IMR-90 (cell line): Measurements from ENCODE around the gene CREB5. TPM values are rescaled to one million over a fixed set of nuclear protein-coding genes. Genes with fewer than 3 reads are reported as not detected.

Experiments used
- ATAC-seq: fragments of 200-7000 bp; cut with Tn5 transposase; 2 replicates; pipeline ENCODE4 v1.9.1; 2020; ENCODE audit warnings: low read depth, mild to moderate bottlenecking, moderate library complexity
- BruUV-seq: library from RNA; stranded (reverse); fragments of 400-500 nt; replicated peaks from 2 replicates; lab custom pipeline; 2021; lab: Mats Ljungman, UMichigan
- CTCF ChIA-PET: fragments of 300-600 bp; formaldehyde crosslinking; extraction: SDS; loops from one replicate; lab custom pipeline; 2021; ENCODE audit warnings: antibody characterized with exemption; lab: Yijun Ruan, JAX
- POLR2A ChIA-PET: fragments of 300-600 bp; sonication (Branson Sonifier 250); formaldehyde crosslinking; loops from one replicate; lab custom pipeline; 2022; ENCODE audit warnings: antibody characterized with exemption; ENCODE audit not compliant: unreplicated experiment; lab: Charles Lee
- DNase-seq: peaks from one replicate; pipeline ENCODE4 v3.0.0; 2013
- H2AFZ ChIP-seq: replicated peaks from 2 replicates; pipeline ENCODE3; 2013; ENCODE audit warnings: low read length, mild to moderate bottlenecking; ENCODE audit not compliant: poor library complexity
- H2AK5ac ChIP-seq: 2 replicates; pipeline ENCODE4 v1.6.1; 2013; ENCODE audit warnings: low read depth, low read length, inconsistent platforms
- H2AK9ac ChIP-seq: replicated peaks from 2 replicates; pipeline ENCODE3; 2013; ENCODE audit warnings: mild to moderate bottlenecking, low read depth, low read length, moderate library complexity; ENCODE audit not compliant: poor library complexity
- H2BK120ac ChIP-seq: 2 replicates; pipeline ENCODE4 v1.6.1; 2013; ENCODE audit warnings: low read depth, low read length, inconsistent platforms
- H2BK15ac ChIP-seq: 3 replicates; pipeline ENCODE4 v1.6.1; 2013; ENCODE audit warnings: low read depth, low read length, inconsistent platforms
- H2BK20ac ChIP-seq: 2 replicates; pipeline ENCODE4 v1.6.1; 2013; ENCODE audit warnings: low read depth, mild to moderate bottlenecking, inconsistent platforms, low read length, moderate library complexity
- H2BK5ac ChIP-seq: 2 replicates; pipeline ENCODE4 v1.6.1; 2013; ENCODE audit warnings: mild to moderate bottlenecking, low read depth, low read length, inconsistent platforms; ENCODE audit not compliant: poor library complexity, severe bottlenecking
- H3K14ac ChIP-seq: replicated peaks from 2 replicates; pipeline ENCODE4 v1.6.1; 2013; ENCODE audit warnings: low read depth, low read length, inconsistent platforms
- H3K18ac ChIP-seq: 2 replicates; pipeline ENCODE4 v1.6.1; 2013; ENCODE audit warnings: low read depth, low read length, control low read depth
- H3K23ac ChIP-seq: 2 replicates; pipeline ENCODE4 v1.6.1; 2013; ENCODE audit warnings: low read depth, low read length, inconsistent platforms
- H3K27ac ChIP-seq: 2 replicates; pipeline ENCODE4 v1.5.1; 2013; ENCODE audit warnings: mild to moderate bottlenecking, control low read depth, low read length; ENCODE audit not compliant: insufficient read depth
- H3K27me3 ChIP-seq: 2 replicates; pipeline ENCODE4 v1.6.1; 2013; ENCODE audit warnings: low read length; ENCODE audit not compliant: control insufficient read depth, insufficient read depth
- H3K36me3 ChIP-seq: 2 replicates; pipeline ENCODE4 v1.6.1; 2013; ENCODE audit warnings: low read length, mixed read lengths; ENCODE audit not compliant: control insufficient read depth, insufficient read depth
- H3K4ac ChIP-seq: 2 replicates; pipeline ENCODE4 v1.6.1; 2013; ENCODE audit warnings: low read depth, low read length, inconsistent platforms
- H3K4me1 ChIP-seq: 2 replicates; pipeline ENCODE4 v1.6.1; 2013; ENCODE audit warnings: low read length, mixed read lengths; ENCODE audit not compliant: control insufficient read depth, insufficient read depth
- H3K4me2 ChIP-seq: 2 replicates; pipeline ENCODE4 v1.6.1; 2013; ENCODE audit warnings: low read depth, mild to moderate bottlenecking, control low read depth, low read length, moderate library complexity
- H3K4me3 ChIP-seq: 2 replicates; pipeline ENCODE4 v1.5.1; 2013; ENCODE audit warnings: low read depth, mild to moderate bottlenecking, control low read depth, low read length, moderate library complexity; ENCODE audit not compliant: insufficient read depth
- H3K56ac ChIP-seq: 2 replicates; pipeline ENCODE4 v1.6.1; 2013; ENCODE audit warnings: low read length, inconsistent platforms; ENCODE audit not compliant: insufficient read depth; ENCODE audit errors: extremely low read depth
- H3K79me1 ChIP-seq, 2 experiments: 2 replicates each; pipeline ENCODE4 v1.6.1; 2013; ENCODE audit warnings: low read length in 2 of 2, inconsistent platforms in 1 of 2, low read depth in 1 of 2
- H3K9ac ChIP-seq: 2 replicates; pipeline ENCODE4 v1.6.1; 2013; ENCODE audit warnings: low read depth, low read length, control low read depth
- H3K9me1 ChIP-seq: 2 replicates; pipeline ENCODE4 v1.6.1; 2013; ENCODE audit warnings: low read length, inconsistent platforms; ENCODE audit not compliant: insufficient read depth
- H3K9me3 ChIP-seq: 2 replicates; pipeline ENCODE4 v1.6.1; 2013; ENCODE audit warnings: low read length; ENCODE audit not compliant: control insufficient read depth, insufficient read depth
- H4K20me1 ChIP-seq: 2 replicates; pipeline ENCODE4 v1.6.1; 2013; ENCODE audit warnings: low read length, inconsistent platforms; ENCODE audit not compliant: insufficient read depth
- H4K5ac ChIP-seq: 2 replicates; pipeline ENCODE4 v1.6.1; 2013; ENCODE audit warnings: mild to moderate bottlenecking, low read depth, low read length, control low read depth
- H4K8ac ChIP-seq, 2 experiments: 2 replicates each; pipeline ENCODE4 v1.6.1; 2013; ENCODE audit warnings: low read depth in 2 of 2, low read length in 2 of 2, control low read depth in 1 of 2, inconsistent platforms in 1 of 2
- H4K91ac ChIP-seq: 2 replicates; pipeline ENCODE4 v1.6.1; 2013; ENCODE audit warnings: low read depth, low read length, inconsistent platforms; ENCODE audit not compliant: insufficient read depth
- BHLHE40 ChIP-seq: fragments of 150-350 bp; IDR thresholded peaks from 2 replicates; pipeline ENCODE4 v1.6.1; 2016; ENCODE audit warnings: mild to moderate bottlenecking, low read depth, low read length
- CEBPB ChIP-seq: IDR thresholded peaks from 2 replicates; pipeline ENCODE4 v1.6.1; 2012; ENCODE audit warnings: low read depth, low read length, improper control_type of control experiment
- CHD1 ChIP-seq: IDR thresholded peaks from 2 replicates; pipeline ENCODE4 v1.6.1; 2012; ENCODE audit warnings: low read depth, low read length, improper control_type of control experiment
- CTCF ChIP-seq: conservative IDR thresholded peaks from 2 replicates; pipeline ENCODE4 v1.5.1; 2012; ENCODE audit warnings: mild to moderate bottlenecking, low read depth, low read length, improper control_type of control experiment
- ELK1 ChIP-seq: fragments of 150-350 bp; IDR thresholded peaks from 2 replicates; pipeline ENCODE4 v1.6.1; 2016; ENCODE audit warnings: low read depth, mild to moderate bottlenecking, low read length, moderate library complexity, borderline replicate concordance
- FOS ChIP-seq: fragments of 150-350 bp; IDR thresholded peaks from 2 replicates; pipeline ENCODE4 v1.6.1; 2016; ENCODE audit warnings: low read depth, low read length
- MAFK ChIP-seq: IDR thresholded peaks from 2 replicates; pipeline ENCODE4 v1.6.1; 2012; ENCODE audit warnings: low read depth, low read length, improper control_type of control experiment
- MAZ ChIP-seq: IDR thresholded peaks from 2 replicates; pipeline ENCODE4 v1.6.1; 2012; ENCODE audit warnings: low read depth, mild to moderate bottlenecking, low read length, improper control_type of control experiment, moderate library complexity, borderline replicate concordance
- MXI1 ChIP-seq: IDR thresholded peaks from 2 replicates; pipeline ENCODE4 v1.6.1; 2012; ENCODE audit warnings: low read depth, mild to moderate bottlenecking, low read length, moderate library complexity, borderline replicate concordance
- NFE2L2 ChIP-seq: fragments of 150-350 bp; IDR thresholded peaks from 2 replicates; pipeline ENCODE4 v1.6.1; 2016; ENCODE audit warnings: low read depth, mild to moderate bottlenecking, low read length
- POLR2A ChIP-seq: IDR thresholded peaks from 2 replicates; pipeline ENCODE4 v1.6.1; 2012; ENCODE audit warnings: mild to moderate bottlenecking, low read depth, low read length
- RAD21 ChIP-seq: IDR thresholded peaks from 2 replicates; pipeline ENCODE4 v1.6.1; 2012; ENCODE audit warnings: low read length, improper control_type of control experiment
- RCOR1 ChIP-seq: IDR thresholded peaks from 2 replicates; pipeline ENCODE4 v1.6.1; 2012; ENCODE audit warnings: mild to moderate bottlenecking, low read length, improper control_type of control experiment; ENCODE audit not compliant: insufficient replicate concordance
- RFX5 ChIP-seq: IDR thresholded peaks from 2 replicates; pipeline ENCODE4 v1.8.0; 2012; ENCODE audit warnings: low read depth, mild to moderate bottlenecking, low read length, moderate library complexity
- SMC3 ChIP-seq: fragments of 150-350 bp; IDR thresholded peaks from 2 replicates; pipeline ENCODE4 v1.6.1; 2016; ENCODE audit warnings: low read depth, mild to moderate bottlenecking, antibody characterized with exemption, low read length, moderate library complexity
- USF2 ChIP-seq: fragments of 150-350 bp; IDR thresholded peaks from 2 replicates; pipeline ENCODE4 v1.6.1; 2017; ENCODE audit warnings: mild to moderate bottlenecking, antibody characterized with exemption, low read length, low read depth
- WGBS, 2 experiments: methylation state at CpG; one replicate each; pipeline versions ENCODE4 v1.1.5 to v1.1.7; 2013; ENCODE audit warnings: missing lambda C conversion rate in 2 of 2; ENCODE audit not compliant: insufficient read length in 1 of 2; ENCODE audit errors: extremely low coverage in 2 of 2; 5-methylcytosine and 5-hydroxymethylcytosine counted together
- dilution Hi-C: fragments of 300-500 bp; cut with HindIII; formaldehyde crosslinking; loops from one replicate; pipeline ENCODE4 v1.14.3; 2018; ENCODE audit warnings: low sequenced_read_pairs; ENCODE audit not compliant: unreplicated experiment
- in situ Hi-C: fragments of 300-500 bp; cut with MboI; formaldehyde crosslinking; loops from 3 replicates; pipeline ENCODE4 v1.14.3; 2019; ENCODE audit warnings: low sequenced_read_pairs, inconsistent platforms, mixed read lengths
- intact Hi-C: fragments of 100-400 bp; cut with micrococcal nuclease; formaldehyde crosslinking; loops from 2 replicates; pipeline ENCODE4 v1.10.0; 2022
- polyA plus RNA-seq, 3 experiments: library from polyadenylated mRNA; depleted of rRNA; stranded (reverse); fragments of >200 nt; gene quantifications; 2 replicates each; pipeline ENCODE4 v1.2.3, GENCODE V29; 2012; ENCODE audit warnings: low replicate concordance in 1 of 3
- total RNA-seq: library from RNA; depleted of rRNA; stranded (reverse); fragments of >200 nt; gene quantifications from 2 replicates; pipeline ENCODE4 v1.2.3, GENCODE V29; 2012

CREB5 gene
- total and polyA plus RNA-seq, 2 of the 4 experiments (the other 2 are of a cell fraction), result 7.3 to 13.1 TPM

- Histone ChIP-seq H4K8ac (no peak overlapping the region), H3K4ac (no peak overlapping the region), H3K27me3 (no peaks in the 10 kb centered on the region), H2AFZ (no peak overlapping the region), H3K9me1 (no peaks in the 10 kb centered on the region), H3K14ac (no peak overlapping the region), H2BK15ac (no peak overlapping the region), H3K36me3 (no peaks in the 10 kb centered on the region), H2AK9ac (no peak overlapping the region), H4K5ac (no peak overlapping the region), H2BK120ac (no peak overlapping the region), H3K27ac (no peak overlapping the region), H3K9ac (no peak overlapping the region), H3K4me1 (peaks cover 3% of the 10 kb centered on the region; the same call in 1 of the 2 replicates), H2BK20ac (no peak overlapping the region), H3K9me3 (no peaks in the 10 kb centered on the region), H3K23ac (no peak overlapping the region), H2AK5ac (no peak overlapping the region), H2BK5ac (no peak overlapping the region), H3K79me1 (no peaks in the 10 kb centered on the region), H3K4me2 (no peak overlapping the region), H3K4me3 (no peak overlapping the region), H3K56ac (no peak overlapping the region), H4K20me1 (no peaks in the 10 kb centered on the region), H4K91ac (no peak overlapping the region), H3K18ac (no peak overlapping the region)
- DNase-seq (no peak), ATAC-seq (no peak)
- BruUV-seq, result no TSS peak
- intact Hi-C loops, result no loop called here
- dilution Hi-C loops, result no loop called here
- ChIA-PET POLR2A (no interaction called here), CTCF (interaction anchor here (0.6 kb wide), 2 partner anchors 207 to 788 kb away, joined by 3 to 4 read pairs; no protein-coding TSS in a partner anchor)
- TF ChIP-seq ELK1 (no peak), MXI1 (no peak), RCOR1 (no peak), BHLHE40 (no peak), CEBPB (no peak), MAZ (no peak), USF2 (no peak), MAFK (no peak), CHD1 (no peak), POLR2A (no peak), RAD21 (no peak), SMC3 (no peak), RFX5 (no peak), NFE2L2 (no peak), CTCF (no peak), FOS (no peak)
- in situ Hi-C loops, result no loop called here
- no CpG with 5 or more reads among the region's 5 CpGs for WGBS, 2 experiments
These were observed 160.2 kb downstream of the CREB5 start for GRCh38 chr7:28572321-28573058.
